GM12878 (cell line): ENCODE data around the gene ELAVL1. TPM values are rescaled to one million over a fixed set of nuclear protein-coding genes. Genes with fewer than 3 reads are reported as not detected.

Experiments
- ATAC-seq: fragments of 200-7000 bp; cut with Tn5 transposase; 3 replicates; pipeline ENCODE4 v1.9.1; 2020; ENCODE audit warnings: mild to moderate bottlenecking, moderate library complexity
- BruUV-seq: library from RNA; stranded (reverse); fragments of 400-500 nt; replicated peaks from 2 replicates; lab custom pipeline; 2021; lab: Mats Ljungman, UMichigan
- CTCF ChIA-PET: fragments of 300-600 bp; sonication (Branson Sonifier 250); formaldehyde crosslinking; extraction: SDS; loops from one replicate; lab custom pipeline; 2021; ENCODE audit warnings: inconsistent platforms; lab: Yijun Ruan, JAX
- POLR2A ChIA-PET: fragments of 350-600 bp; formaldehyde crosslinking; extraction: SDS; loops from one replicate; lab custom pipeline; 2021; ENCODE audit warnings: inconsistent platforms; lab: Charles Lee
- RAD21 ChIA-PET: fragments of 300-600 bp; sonication (Branson Sonifier 250); formaldehyde crosslinking; loops from one replicate; lab custom pipeline; 2023; ENCODE audit warnings: antibody characterized with exemption; ENCODE audit not compliant: unreplicated experiment; lab: Charles Lee
- SMC1A ChIA-PET: fragments of 300-600 bp; sonication (Branson Sonifier 250); formaldehyde crosslinking; loops from one replicate; lab custom pipeline; 2023; ENCODE audit not compliant: unreplicated experiment, uncharacterized antibody; lab: Charles Lee
- DNase-seq: peaks from one replicate; pipeline ENCODE4 v3.0.0-alpha.2; 2011; ENCODE audit warnings: low read depth, low spot score
- FAIRE-seq: peaks from 3 replicates; lab custom pipeline; 2011; peaks lifted over from hg19 to GRCh38; lab: Jason Lieb, UNC
- H2AFZ ChIP-seq: 2 replicates; pipeline ENCODE4 v1.6.0; 2011; ENCODE audit warnings: low read depth, low read length, control low read depth; ENCODE audit not compliant: control insufficient read depth
- H3K27ac ChIP-seq: 2 replicates; pipeline ENCODE4 v1.5.1; 2011; ENCODE audit warnings: control low read depth; ENCODE audit not compliant: control insufficient read depth, insufficient read depth
- H3K27me3 ChIP-seq, 2 experiments: replicated peaks in 1 of 2; 2 replicates each; pipeline versions ENCODE4 v1.6.0 to v1.6.1; 2011; ENCODE audit warnings: low read length in 1 of 2; ENCODE audit not compliant: control insufficient read depth in 2 of 2, insufficient read depth in 2 of 2
- H3K36me3 ChIP-seq, 2 experiments: 2 replicates each; pipeline ENCODE4 v1.5.1; 2011; ENCODE audit warnings: low read length in 1 of 2; ENCODE audit not compliant: control insufficient read depth in 2 of 2, insufficient read depth in 2 of 2
- H3K4me1 ChIP-seq: 2 replicates; pipeline ENCODE4 v1.6.1; 2011; ENCODE audit warnings: mild to moderate bottlenecking, low read length, moderate library complexity, mixed read lengths; ENCODE audit not compliant: control insufficient read depth, insufficient read depth
- H3K4me2 ChIP-seq: 2 replicates; pipeline ENCODE4 v1.6.0; 2011; ENCODE audit warnings: control low read depth; ENCODE audit not compliant: control insufficient read depth, insufficient read depth
- H3K4me3 ChIP-seq: fragments of 200-600 bp; sonication (generic); 2 replicates; pipeline ENCODE4 v1.5.1; 2016
- H3K79me2 ChIP-seq: 2 replicates; pipeline ENCODE4 v1.6.0; 2011; ENCODE audit warnings: low read length; ENCODE audit not compliant: control insufficient read depth, insufficient read depth
- H3K9ac ChIP-seq: 2 replicates; pipeline ENCODE4 v1.8.0; 2011; ENCODE audit warnings: low read length, control low read depth, mixed read lengths; ENCODE audit not compliant: control insufficient read depth, insufficient read depth
- H3K9me3 ChIP-seq: replicated peaks from 3 replicates; pipeline ENCODE4 v1.5.1; 2011; ENCODE audit warnings: mild to moderate bottlenecking, low read length; ENCODE audit not compliant: control insufficient read depth, insufficient read depth
- H4K20me1 ChIP-seq: 2 replicates; pipeline ENCODE4 v1.6.0; 2011; ENCODE audit not compliant: control insufficient read depth, insufficient read depth
- CTCF ChIP-seq, 3 experiments: IDR thresholded peaks in 2 of 3; conservative IDR thresholded peaks in 1 of 3; 2 replicates each; pipeline ENCODE4 v1.5.1; 2011; ENCODE audit warnings: low read depth in 3 of 3, low read length in 3 of 3, mild to moderate bottlenecking in 3 of 3, control low read depth in 2 of 3, moderate library complexity in 2 of 3, inconsistent platforms in 1 of 3, mixed read lengths in 1 of 3; ENCODE audit not compliant: control insufficient read depth in 2 of 3, insufficient read depth in 1 of 3; ENCODE audit errors: extremely low read depth in 1 of 3
- FOXK2 ChIP-seq: fragments of 450-650 bp; IDR thresholded peaks from 2 replicates; pipeline ENCODE4 v1.6.1; 2017; ENCODE audit warnings: mild to moderate bottlenecking, moderate library complexity
- RAD21 ChIP-seq: IDR thresholded peaks from 2 replicates; pipeline ENCODE4 v1.6.1; 2011; ENCODE audit warnings: mild to moderate bottlenecking, low read depth, low read length, moderate library complexity; ENCODE audit not compliant: insufficient read depth
- SMARCA5 ChIP-seq: fragments of 450-650 bp; IDR thresholded peaks from 2 replicates; pipeline ENCODE4 v1.6.1; 2017; ENCODE audit warnings: mild to moderate bottlenecking
- SMC3 ChIP-seq: IDR thresholded peaks from 2 replicates; pipeline ENCODE4 v1.6.1; 2011; ENCODE audit warnings: low read length, improper control_type of control experiment, borderline replicate concordance
- WGBS: methylation state at CpG from one replicate; pipeline ENCODE4 v1.1.6; 2016; ENCODE audit warnings: low lambda C conversion rate; ENCODE audit not compliant: insufficient replicate concordance, insufficient coverage; ENCODE audit errors: missing lambda C conversion rate; 5-methylcytosine and 5-hydroxymethylcytosine counted together
- in situ Hi-C: fragments of 300-500 bp; cut with MboI; formaldehyde crosslinking; loops from 9 replicates; pipeline ENCODE4 v1.14.3; 2018; ENCODE audit warnings: mixed read lengths
- intact Hi-C: fragments of 100-400 bp; cut with micrococcal nuclease; formaldehyde crosslinking; loops from one replicate; pipeline ENCODE4 v1.14.2; 2022; ENCODE audit not compliant: unreplicated experiment
- polyA plus RNA-seq, 11 experiments: library from polyadenylated mRNA; depleted of rRNA in 4 of 11; unstranded in 6 of 11; stranded (reverse) in 5 of 11; fragments of >200 nt; fragmentation: Nextera tagmentation in 4 of 11; fragmentation: Illumina TruSeq in 1 of 11; extraction: Ambion mirVana in 4 of 11; extraction: Trizol in 1 of 11; gene quantifications; 1 replicate in 1 of 11; 2 replicates in 10 of 11; pipeline versions ENCODE4 v1.2.1 to v1.2.3, GENCODE V29; 2011 to 2016; ENCODE audit warnings: inconsistent platforms in 2 of 11, missing spikeins in 2 of 11, low read depth in 1 of 11
- total RNA-seq, 4 experiments: library from RNA; depleted of rRNA in 3 of 4; stranded (reverse); fragments of >200 nt in 3 of 4; fragmentation: Illumina TruSeq in 1 of 4; extraction: Trizol in 1 of 4; gene quantifications; 2 replicates each; pipeline versions ENCODE4 v1.2.1 to v1.2.3, GENCODE V29; 2013 to 2021

Gene ELAVL1
- total and polyA plus RNA-seq, 10 of the 15 experiments (the other 5 are each of a cell fraction or from before 2014, with no cell fraction given): 7.4 to 155 (median 70.3) TPM

GRCh38 chr19:7970716-7971448 is 34.6 kb downstream of the ELAVL1 start:
- ChIA-PET CTCF (interaction anchor here (0.6 to 4.0 kb wide), 17 partner anchors 10 to 340 kb away, joined by 3 to 22 read pairs (median 3); partner anchors contain the start of gene TIMM44), RAD21 (interaction anchor here (0.6 to 0.7 kb wide), 2 partner anchors 50 to 183 kb away, joined by 3 read pairs; no protein-coding TSS in a partner anchor), POLR2A (no interaction called here), SMC1A (interaction anchor here (1.2 kb wide), 2 partner anchors 31 to 35 kb away, joined by 3 to 4 read pairs; partner anchors contain the start of gene ELAVL1)
- H3K27me3 ChIP-seq: no peaks in the 10 kb centered on the region
- no peaks in the 10 kb centered on the region for H4K20me1 ChIP-seq
- intact Hi-C loops: no loop called here
- no peak overlapping the region for H3K4me2 ChIP-seq
- no peak for FAIRE-seq
- H3K9me3 ChIP-seq: no peaks in the 10 kb centered on the region
- ATAC-seq: peak; percentile 76
- DNase-seq: no peak
- TF ChIP-seq SMC3 (peak; percentile 53), CTCF (IDR thresholded peaks at IDR 0.05 in 2 of 3, conservative IDR thresholded peaks at IDR 0.05 in 1 of 3; ENCODE audit: control insufficient read depth in 2 of 3, extremely low read depth in 1 of 3, insufficient read depth in 1 of 3, low read depth in 3 of 3, low read length in 3 of 3) (peak; percentile 70 to 83 (median 73)), FOXK2 (no peak), SMARCA5 (0 out of 2 replicates have a peak, but pooled peaks have one; percentile 22), RAD21 (peak; percentile 69)
- H3K27ac ChIP-seq: no peak overlapping the region
- H3K4me1 ChIP-seq: no peaks in the 10 kb centered on the region
- no TSS peak for BruUV-seq
- no peak overlapping the region for H3K9ac ChIP-seq
- 61% methylated on average over 12 of the region's 12 CpGs for WGBS
- in situ Hi-C loops: no loop called here
- no peak overlapping the region for H3K4me3 ChIP-seq
- no peak overlapping the region for H2AFZ ChIP-seq
- no peaks in the 10 kb centered on the region for H3K79me2 ChIP-seq
- peaks cover 36 to 45% of the 10 kb centered on the region in 2 experiments; a peak in 3 of 4 replicates for H3K36me3 ChIP-seq
